Ramos (cell line): Measurements from ENCODE around the gene MRTFA.
"Not testable (repeated sequence)": the region's sequence is repeated elsewhere in the genome, so short reads cannot be mapped to it uniquely, and the experiment has no call there.

ENCODE experiments used
- in situ Hi-C: fragments of 300-500 bp; cut with MboI; formaldehyde crosslinking; loops from one replicate; pipeline ENCODE4 v1.14.3; 2022; ENCODE audit warnings: low sequenced_read_pairs; ENCODE audit not compliant: unreplicated experiment

The MRTFA gene

DNA sequence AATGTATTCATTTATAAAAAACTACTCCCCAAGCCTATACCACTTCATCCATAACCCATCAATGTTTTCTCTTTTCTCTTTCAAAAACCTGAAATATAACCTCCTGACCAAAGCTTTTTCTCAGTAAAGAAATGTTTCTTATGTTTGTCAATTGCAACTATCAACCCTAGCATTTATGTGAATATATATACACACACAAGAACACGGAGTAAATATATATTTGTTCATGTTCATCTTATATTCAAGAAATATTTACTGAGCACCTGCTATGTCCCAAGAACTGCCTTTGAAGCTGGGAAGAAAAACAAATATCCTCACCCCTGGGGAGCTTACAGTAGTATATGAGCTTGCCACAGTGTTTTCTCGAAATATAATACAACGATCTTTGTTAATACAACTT, 3.5 kb downstream of the MRTFA start:
- in situ Hi-C loops: no loop called here

DNA sequence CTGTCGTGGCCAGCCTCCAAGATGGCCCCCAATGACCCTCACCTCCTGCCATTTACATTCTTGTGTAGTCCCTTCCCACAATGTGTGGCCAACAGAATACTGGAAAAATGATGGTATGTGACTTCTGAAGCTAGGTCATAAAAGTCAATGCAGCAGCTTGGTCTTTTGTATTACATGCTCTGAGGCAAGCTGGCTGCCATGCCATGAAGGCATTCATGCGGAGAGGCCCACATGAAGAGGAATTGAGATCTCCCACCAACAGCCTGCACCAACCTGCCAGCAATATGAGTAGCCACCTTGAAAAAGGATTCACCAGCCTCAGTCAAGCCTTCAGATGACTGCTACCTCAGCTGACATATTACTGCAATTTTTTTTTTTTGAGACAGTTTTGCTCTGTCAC, 4.6 kb downstream of the MRTFA start:
- in situ Hi-C loops: no loop called here

DNA sequence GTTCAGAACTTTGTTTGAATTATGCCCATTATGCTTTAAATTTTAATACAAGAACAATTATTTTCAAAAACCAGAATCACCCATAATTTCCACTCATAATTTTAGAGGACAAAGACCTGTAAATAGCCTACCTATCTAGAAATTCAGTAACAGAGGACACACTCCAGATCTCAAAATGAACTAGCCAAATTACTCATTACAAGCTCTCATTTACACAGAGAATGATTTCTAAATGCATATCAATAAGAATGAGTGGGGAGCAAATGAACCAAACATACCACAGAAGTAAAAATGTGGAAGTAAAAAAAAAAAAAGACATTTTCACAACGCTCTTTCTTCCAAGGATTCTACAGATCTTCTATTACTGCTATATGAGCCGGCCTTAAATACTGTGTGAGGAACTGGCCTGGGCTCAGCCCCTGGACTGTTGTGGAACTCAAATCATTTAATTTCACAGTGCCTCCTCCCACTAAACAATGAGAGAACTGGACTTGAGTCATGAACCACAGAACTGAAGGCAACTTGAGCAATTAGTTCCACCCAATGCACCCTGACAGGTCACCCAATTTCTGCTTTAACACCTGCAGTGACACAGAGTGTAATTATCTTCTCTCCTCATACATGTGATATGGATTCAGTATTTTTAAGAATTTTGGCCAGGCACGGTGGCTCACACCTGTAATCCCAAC, 8.0 kb downstream of the MRTFA start:
- in situ Hi-C loops: no loop called here

DNA sequence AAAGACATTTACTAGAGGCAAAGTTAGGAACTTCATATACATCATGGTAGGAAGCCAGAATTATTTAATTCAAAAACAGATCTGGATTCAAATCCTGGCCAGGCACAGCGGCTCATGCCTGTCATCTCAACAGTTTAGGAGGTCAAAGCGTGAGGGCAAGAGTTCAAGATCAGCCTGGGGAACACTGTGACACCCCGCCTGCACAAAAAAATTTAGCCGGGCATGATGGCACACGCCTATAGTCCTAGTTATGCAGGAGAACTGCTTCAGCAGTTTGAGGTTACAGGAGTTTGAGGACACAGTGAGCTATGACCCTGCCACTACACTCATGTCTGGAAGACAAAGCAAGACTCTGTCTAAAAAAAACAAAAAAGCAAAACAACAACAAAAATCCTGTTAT, 8.9 kb downstream of the MRTFA start:
- in situ Hi-C loops: no loop called here

DNA sequence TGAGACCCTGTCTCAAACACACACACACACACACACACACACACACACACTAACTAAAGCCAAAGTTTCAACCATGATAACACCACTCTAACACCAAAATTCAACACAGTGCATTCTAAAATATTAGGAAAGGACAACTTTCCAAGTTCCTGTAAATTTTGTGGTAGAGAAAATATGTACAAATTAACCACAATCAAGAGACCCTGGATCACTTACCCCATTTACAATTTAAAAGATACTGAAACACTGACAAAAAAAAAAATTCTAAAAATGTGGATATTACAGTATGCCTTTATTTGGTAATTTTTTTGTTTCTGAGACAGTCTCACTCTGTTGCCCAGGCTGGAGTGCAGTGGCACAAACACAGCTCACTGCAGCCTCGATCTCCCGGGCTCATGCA, 9.7 kb downstream of the MRTFA start:
- in situ Hi-C loops: no loop called here

DNA sequence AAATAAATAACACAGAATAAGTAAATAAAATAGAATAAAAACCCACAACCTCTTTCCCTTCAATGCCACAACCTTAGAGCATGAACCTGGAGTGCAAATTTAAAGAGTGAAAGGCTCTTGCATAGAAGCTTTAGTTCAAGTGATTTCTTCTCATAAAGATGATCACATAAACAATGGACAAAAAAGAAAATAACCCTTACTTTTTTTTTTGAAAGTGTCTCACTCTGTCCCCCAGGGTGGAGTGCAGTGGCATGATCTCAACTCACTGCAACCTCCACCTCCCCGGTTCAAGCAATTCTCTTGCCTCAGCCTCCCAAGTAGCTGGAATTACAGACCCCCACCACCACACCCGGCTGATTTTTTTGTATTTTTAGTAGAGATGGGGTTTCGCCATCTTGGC, 10.7 kb downstream of the MRTFA start:
- in situ Hi-C loops: not testable (repeated sequence)

DNA sequence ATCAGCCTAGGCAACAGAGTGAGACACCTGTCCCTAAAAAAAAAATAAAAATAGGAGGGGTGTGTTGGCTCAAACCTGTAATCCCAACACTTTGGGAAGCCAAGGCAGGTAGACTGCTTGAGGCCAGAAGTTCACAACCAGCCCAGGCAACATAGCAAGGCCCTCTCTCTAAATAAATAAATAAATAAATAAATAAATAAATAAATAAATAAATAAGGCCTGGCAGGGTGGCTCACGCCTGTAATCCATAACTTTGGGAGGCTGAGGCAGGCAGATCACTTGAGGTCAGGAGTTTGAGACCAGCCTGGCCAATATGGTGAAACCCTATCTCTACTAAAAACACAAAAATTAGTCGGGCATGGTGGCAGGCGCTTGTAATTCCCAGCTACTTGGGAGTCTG, 11.2 kb downstream of the MRTFA start:
- in situ Hi-C loops: not testable (repeated sequence)

DNA sequence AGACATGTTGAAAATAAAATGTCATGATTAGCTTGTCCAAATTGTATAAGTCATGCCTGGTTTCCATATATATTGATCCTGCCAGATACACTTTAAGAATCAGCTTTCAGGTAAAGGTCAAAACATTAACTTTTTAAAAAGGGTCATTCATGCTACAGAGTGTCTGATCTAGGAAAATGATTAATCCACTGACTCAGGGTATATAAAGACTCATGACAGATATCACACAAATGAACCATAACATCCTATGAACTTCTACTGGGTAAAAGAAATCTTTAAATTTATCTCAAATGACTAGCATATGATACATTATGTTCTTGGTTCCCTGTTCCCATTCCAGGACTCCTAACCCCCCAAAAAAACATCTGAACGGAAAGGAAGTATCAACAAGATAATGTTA, 11.7 kb downstream of the MRTFA start:
- in situ Hi-C loops: no loop called here

DNA sequence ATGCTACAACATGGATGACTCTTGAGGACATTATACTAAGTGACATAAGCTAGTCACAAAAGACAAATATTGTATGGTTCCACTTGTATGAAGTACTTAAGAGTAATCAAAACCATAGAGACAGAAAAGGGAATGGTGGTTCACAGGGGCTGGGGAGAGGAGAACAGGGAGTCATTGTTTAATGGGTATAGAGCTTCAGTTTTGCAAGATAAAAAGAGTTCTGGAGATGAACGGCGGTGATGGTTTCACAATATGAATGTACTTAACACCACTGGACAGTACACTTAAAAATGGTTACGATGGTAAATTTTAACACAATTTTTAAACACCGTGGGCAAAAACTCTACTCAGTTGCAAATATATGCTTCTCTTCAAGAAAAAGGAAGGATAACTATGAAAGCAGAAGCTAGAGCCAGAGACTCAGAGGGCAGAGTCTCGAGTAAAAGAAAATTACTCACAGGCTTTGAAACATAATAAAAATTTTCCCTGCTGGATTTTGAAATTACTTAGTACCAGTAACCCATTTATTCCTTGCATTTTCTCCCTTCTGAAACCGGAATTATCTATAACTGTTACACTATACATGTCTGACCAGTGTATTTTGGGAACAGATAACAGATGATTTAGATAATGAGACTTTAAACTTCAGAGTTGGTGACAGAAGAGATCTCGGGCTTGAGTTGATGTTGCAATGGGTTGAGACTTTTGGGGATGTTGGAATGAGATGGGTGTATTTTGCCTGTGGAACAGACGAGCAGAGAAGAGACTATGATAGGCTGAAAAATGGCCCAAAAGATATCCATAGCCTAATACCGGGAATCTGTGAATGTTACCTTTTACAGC, 15.0 kb downstream of the MRTFA start:
- in situ Hi-C loops: no loop called here

DNA sequence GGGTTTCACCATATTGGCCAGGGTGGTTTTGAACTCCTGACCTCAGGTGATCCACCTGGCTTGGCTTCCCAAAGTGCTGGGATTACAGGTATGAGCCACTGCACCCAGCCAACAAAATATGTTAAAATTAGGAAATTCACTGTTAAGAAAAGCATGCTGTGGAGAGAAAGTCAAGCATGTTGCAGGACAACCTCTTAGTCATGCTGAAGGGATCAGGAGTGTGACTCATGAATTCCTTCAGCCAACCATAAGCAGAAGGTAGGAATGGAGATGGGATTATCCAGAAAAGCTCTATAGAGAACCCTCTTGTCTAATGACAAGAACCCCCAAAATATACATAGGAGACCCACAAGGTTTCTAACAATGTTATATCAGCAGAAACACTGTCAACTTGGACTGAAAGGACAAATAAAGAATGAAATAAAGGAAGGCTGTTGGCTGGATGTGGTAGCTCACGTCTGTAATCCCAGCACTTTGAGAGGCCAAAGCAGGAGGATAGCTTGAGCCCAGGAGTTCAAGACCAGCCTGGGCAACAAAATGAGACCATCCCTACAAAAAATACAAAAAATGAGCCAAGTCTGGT, 16.0 kb downstream of the MRTFA start:
- in situ Hi-C loops: no loop called here

DNA sequence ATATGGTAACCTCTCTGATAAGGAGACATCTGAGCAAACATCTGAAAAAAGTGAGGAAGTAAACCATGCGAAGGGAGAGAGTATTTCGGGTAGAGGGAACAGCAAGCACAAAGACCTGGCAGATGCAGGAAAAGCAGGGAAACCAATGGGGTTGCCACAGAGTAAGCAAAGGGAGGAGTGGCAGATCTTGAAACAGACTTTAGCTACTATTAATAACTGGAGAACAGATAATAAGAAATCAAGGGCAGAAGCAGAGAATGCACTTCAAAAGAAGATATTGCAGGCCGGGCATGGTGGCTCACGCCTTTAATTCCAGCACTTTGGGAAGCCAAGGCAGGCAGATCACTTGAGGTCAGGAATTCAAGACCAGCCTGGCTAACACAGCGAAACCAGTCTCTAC, 18.1 kb downstream of the MRTFA start:
- in situ Hi-C loops: no loop called here

DNA sequence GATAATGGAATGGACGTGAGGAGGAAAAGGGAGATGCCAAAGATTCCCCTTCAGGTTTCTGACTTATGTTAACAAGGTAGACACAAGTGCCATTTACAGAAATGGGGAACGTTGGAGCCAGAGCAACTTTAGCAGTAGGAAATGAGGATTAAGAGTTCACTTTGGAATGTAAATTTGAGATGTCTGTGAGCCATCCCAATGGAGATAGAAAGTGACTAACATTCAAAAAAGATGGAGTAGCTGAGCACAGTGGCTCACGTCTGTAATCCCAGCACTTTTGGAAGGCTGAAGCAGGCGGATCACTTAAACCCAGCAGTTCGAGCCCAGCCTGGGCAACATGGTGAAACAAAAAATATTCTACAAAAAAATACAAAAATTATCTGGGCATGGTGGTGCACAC, 19.9 kb downstream of the MRTFA start:
- in situ Hi-C loops: no loop called here

DNA sequence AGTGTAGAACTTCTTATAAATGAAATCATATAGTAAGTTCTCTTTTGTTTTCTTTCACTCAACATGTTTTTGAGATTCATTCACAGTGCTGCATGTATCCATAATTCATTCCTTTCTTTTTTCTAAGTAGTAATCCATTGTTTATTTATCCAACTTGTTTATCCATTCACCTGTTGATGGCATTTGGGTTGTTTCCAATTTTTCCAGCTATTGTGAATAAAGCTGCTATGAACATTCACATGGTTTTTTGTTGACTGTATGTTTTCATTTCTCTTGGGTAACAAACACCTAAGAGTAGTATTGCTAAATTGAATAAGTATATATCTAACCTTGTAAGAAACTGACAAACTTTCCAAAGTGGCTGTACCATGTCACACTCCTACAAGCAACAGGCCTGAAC, 23.5 kb downstream of the MRTFA start:
- in situ Hi-C loops: no loop called here

DNA sequence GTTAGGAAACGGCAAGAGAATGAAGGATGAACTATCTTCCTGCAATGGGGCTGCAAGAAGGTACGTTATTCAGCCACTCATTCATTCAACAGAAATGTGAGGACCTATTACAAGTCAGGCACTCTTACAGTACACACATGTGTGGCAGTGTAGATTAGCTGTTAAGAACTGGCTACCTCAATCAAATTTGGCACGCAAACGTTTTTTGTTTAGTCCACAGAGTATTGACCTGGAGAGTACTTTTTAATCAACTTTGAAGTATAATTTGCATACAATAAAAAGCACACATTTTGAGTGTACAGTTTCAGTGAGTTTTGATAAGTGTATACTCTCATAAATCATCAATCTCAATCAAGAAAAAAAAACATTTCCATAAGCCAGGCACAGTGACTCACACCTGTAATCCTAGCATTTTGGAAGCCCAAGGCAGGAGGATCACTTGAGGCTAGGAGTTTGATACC, 24.2 kb downstream of the MRTFA start:
- in situ Hi-C loops: no loop called here

DNA sequence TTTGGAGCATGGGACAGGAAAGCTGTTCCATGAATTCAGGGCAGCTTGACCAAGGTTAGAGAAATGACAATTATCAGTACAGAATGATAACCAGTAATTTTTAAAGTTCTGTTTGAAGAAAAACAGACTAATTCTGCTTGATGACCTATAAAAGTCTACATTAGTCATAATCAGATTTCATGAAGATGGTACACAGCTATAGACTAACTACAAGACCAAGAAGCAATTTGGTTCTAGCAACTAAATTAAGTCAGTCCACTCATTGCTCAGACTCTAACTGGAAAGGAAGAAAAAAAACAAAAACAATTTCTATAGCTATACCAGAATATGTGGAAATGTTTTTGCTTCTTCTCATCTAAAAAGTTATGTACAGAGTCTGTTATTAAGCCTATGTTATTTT, 24.9 kb downstream of the MRTFA start:
- in situ Hi-C loops: no loop called here

DNA sequence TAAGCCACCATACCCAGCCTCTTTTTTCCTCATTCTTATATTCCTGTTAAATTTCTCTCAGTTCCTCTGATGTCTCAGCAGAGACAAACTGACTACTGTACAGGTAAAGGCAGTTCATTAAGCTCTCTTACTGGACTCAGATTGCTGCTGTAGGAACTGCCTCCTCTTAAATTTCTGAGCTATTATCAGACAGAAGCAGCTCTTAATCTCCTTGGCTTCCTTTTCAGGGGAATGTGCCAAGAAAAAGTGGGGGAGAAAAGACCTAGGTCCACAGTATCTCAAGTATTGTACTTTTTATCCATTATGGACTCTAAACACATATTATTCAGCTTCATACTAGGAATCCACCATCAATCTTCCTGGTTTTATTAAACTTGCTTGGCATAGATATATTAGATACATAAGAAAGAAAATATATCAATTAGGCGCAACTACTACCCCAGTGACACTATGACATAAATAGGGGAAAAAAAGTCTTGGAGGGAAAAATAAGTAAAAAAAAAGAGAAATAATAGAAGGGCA, 26.1 kb downstream of the MRTFA start:
- in situ Hi-C loops: no loop called here

DNA sequence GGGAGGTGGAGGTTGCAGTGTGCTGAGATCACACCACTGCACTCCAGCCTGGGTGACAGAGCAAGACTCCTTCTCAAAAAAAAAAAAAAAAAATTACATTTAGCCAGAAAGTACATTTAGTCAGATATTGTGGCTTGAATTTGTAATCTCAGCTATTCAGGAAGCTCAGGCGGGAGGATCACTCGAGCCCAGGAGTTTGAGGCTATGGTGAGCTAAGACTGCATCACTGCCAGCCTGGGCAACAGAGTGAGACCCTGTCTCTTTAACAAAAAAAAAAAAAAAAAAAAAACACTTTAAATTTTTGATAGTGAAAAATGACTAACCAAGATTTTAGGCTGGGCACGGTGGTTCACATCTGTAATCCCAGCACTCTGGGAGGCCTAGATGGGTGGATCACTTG, 27.3 kb downstream of the MRTFA start:
- in situ Hi-C loops: no loop called here

DNA sequence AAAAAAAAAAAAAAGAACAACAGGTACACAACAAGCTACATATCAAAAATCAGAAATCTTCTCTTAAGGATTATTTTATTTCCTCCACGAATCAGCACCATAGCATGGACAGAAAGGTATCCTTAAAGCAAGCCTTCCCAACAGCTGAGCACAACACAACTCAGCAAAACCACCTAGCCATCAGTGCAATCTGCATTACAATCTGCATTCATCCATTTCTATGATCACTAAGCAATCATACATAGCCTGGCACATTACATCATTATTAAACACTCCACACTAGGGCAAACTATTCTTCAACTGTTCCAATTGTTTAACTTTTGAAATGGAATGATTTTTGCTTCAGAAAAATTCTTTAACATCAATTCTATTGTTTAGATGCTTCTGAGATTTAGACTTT, 29.0 kb downstream of the MRTFA start:
- in situ Hi-C loops: no loop called here

DNA sequence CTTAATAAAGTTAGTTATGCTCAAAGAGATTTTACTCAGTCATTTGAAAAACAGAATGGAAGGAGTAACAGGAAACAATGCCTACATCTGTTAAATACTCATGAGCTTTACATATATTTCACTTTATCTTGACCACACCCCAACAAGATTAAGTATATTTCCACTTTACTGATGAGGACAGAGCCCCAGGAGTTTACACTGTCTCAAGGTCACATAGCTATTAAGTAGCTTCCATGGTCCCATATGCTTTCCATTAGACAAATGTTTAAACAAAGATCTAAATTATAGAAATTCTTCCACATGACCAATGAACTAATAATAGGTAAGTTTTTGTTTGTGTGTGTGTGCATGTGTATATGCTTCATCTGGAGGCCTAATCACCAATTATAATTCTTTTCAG, 30.2 kb downstream of the MRTFA start:
- in situ Hi-C loops: no loop called here

DNA sequence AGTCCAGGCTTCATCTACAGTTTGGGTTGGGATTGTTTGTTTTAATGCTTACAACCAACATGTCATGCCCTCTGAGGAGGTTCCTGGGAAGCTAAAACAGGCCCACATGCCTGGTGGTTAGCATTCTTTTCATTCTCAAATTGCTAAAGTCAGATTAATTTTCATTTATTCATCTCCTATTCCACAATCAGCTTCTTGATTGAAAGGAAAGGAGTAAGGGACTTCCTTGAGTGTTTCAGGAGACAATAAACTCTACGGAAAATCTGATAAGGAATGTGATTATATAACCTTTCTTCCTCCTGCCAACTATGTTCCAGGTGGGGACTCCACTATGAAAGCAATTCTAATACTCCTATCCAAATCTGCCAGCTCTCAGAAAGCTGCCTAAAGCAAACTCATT, 30.8 kb downstream of the MRTFA start:
- in situ Hi-C loops: no loop called here

DNA sequence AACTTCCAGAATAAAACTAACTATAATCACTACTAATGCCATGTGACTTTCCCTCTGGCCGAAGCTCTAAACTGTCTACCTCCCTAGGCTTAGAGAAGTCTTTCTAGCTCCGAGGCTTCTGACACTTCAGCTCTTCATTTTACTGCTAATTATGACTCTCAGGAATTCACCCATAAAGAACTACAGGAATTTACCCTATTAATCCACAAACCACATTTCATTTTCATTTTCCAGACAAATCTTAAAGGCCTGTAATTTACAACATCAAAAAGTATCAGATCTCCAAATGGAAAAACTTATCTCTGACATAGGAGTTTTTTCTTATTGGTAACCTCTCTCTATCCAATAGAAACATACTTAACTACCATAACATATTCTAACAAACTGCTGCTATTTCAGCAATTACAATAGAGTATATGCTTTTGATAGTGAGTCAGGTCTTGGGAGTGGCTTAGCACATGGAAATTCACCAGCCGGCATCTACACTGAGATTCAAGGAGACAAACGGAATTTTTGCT, 33.4 kb downstream of the MRTFA start:
- in situ Hi-C loops: no loop called here
